Astrocyte (in vitro differentiated cells and primary cell): ENCODE measurements around the gene PDZD7.

Experiments used
- CTCF ChIP-seq: IDR thresholded peaks from 2 replicates; pipeline ENCODE4 v1.5.1; 2011; ENCODE audit warnings: low read depth, mild to moderate bottlenecking, inconsistent platforms, low read length, moderate library complexity; ENCODE audit not compliant: insufficient read depth
- EZH2 ChIP-seq: IDR thresholded peaks from 2 replicates; pipeline ENCODE4 v1.6.1; 2012; ENCODE audit warnings: mild to moderate bottlenecking, low read length, inconsistent platforms; ENCODE audit not compliant: insufficient read depth

- TF ChIP-seq EZH2: no peak
- TF ChIP-seq CTCF: no peak
Observed at GRCh38 chr10:101035314-101035713, 4.4 kb upstream of the PDZD7 start.
